GM23338 (cell line): ENCODE results near the gene TEX36. TPM values are rescaled to one million over a fixed set of nuclear protein-coding genes. Genes with fewer than 3 reads are reported as not detected.

Experiments
- ETS1 ChIP-seq: IDR thresholded peaks from 2 replicates; pipeline ENCODE4 v1.6.1; 2016; ENCODE audit warnings: antibody characterized with exemption
- EZH2 ChIP-seq: fragments of 200-600 bp; sonication (generic); IDR thresholded peaks from one replicate; pipeline ENCODE4 v1.8.0; 2017; ENCODE audit warnings: antibody characterized with exemption, mild to moderate bottlenecking, low read depth; ENCODE audit not compliant: unreplicated experiment
- EZH2phosphoT487 ChIP-seq: fragments of 200-600 bp; sonication (generic); IDR thresholded peaks from one replicate; pipeline ENCODE4 v1.8.1; 2018; ENCODE audit warnings: antibody characterized with exemption; ENCODE audit not compliant: unreplicated experiment
- JUNB ChIP-seq: IDR thresholded peaks from one replicate; pipeline ENCODE4 v1.6.1; 2016; ENCODE audit warnings: antibody characterized with exemption; ENCODE audit not compliant: unreplicated experiment
- NANOG ChIP-seq: IDR thresholded peaks from 2 replicates; pipeline ENCODE4 v1.6.1; 2016; ENCODE audit warnings: antibody characterized with exemption, borderline replicate concordance
- REST ChIP-seq: IDR thresholded peaks from one replicate; pipeline ENCODE4 v1.6.1; 2018; ENCODE audit warnings: antibody characterized with exemption; ENCODE audit not compliant: unreplicated experiment
- STAT1 ChIP-seq: IDR thresholded peaks from one replicate; pipeline ENCODE4 v1.6.1; 2016; ENCODE audit warnings: antibody characterized with exemption; ENCODE audit not compliant: unreplicated experiment
- ZNF462 ChIP-seq: fragments of 250-450 bp; sonication (Bioruptor Pico); IDR thresholded peaks from 2 replicates; pipeline ENCODE4 v1.5.0; 2020; ENCODE audit warnings: mild to moderate bottlenecking, moderate library complexity
- polyA plus RNA-seq: library from polyadenylated mRNA; unstranded; fragments of >200 nt; fragmentation: Nextera tagmentation; extraction: Ambion mirVana; gene quantifications from 2 replicates; pipeline ENCODE4 v1.2.1, GENCODE V29; 2016
- total RNA-seq: library from RNA; depleted of rRNA; stranded (reverse); fragments of >200 nt; shearing (Covaris generic); gene quantifications from 2 replicates; pipeline ENCODE4 v1.2.3, GENCODE V29; 2014

Gene TEX36
- total and polyA plus RNA-seq, 2 experiments from 2014 or later = not detected

GRCh38 chr10:125709553-125710474, 26.9 kb upstream of the TEX36 start (continued):
- no peak for TF ChIP-seq ZNF462 (CRISPR knock-in tag)
- no peak for TF ChIP-seq JUNB
- no peak for TF ChIP-seq ETS1
- TF ChIP-seq STAT1 = no peak
- no peak for TF ChIP-seq EZH2phosphoT487
- no peak for TF ChIP-seq REST
- no peak for TF ChIP-seq EZH2
- no peak for TF ChIP-seq NANOG
